ENCODE data around the gene PTPRT.

PTPRT gene

GRCh38 chr20:42484790-42485375, 704.8 kb downstream of the PTPRT start:
- no peak for TF ChIP-seq CTCF (conservative IDR thresholded peaks at IDR 0.05; ENCODE audit: low read depth)
- no peak overlapping the region for H3K27ac ChIP-seq
- ChIA-PET CTCF (no interaction called here), POLR2A (ENCODE audit: low non-redundant PET) (no interaction called here)
- no peak for DNase-seq (ENCODE audit: low spot score)

GRCh38 chr20:42484335-42484734, 705.4 kb downstream of the PTPRT start:
- no peak overlapping the region for H3K27ac ChIP-seq
- no peak for TF ChIP-seq CTCF (conservative IDR thresholded peaks at IDR 0.05; ENCODE audit: low read depth)
- no peak for DNase-seq (ENCODE audit: low spot score)
- ChIA-PET CTCF (interaction anchor here (0.7 kb wide), 1 partner anchor 9 kb away, joined by 3 read pairs; no protein-coding TSS in a partner anchor), POLR2A (ENCODE audit: low non-redundant PET) (no interaction called here)

- no peak for DNase-seq (ENCODE audit: low spot score)
- POLR2A ChIA-PET (ENCODE audit: low non-redundant PET) = no interaction called here
- no peak; the same call in none of the 2 replicates for TF ChIP-seq CTCF (conservative IDR thresholded peaks at IDR 0.05; ENCODE audit: low read depth)
- CTCF ChIA-PET = interaction anchor here (0.7 kb wide), 1 partner anchor 8 kb away, joined by 3 read pairs; no protein-coding TSS in a partner anchor
- no peak overlapping the region for H3K27ac ChIP-seq
Observed at GRCh38 chr20:42483730-42484303, 705.9 kb downstream of the PTPRT start.

GRCh38 chr20:42482808-42483207, 706.9 kb downstream of the PTPRT start:
- ChIA-PET POLR2A (ENCODE audit: low non-redundant PET) (no interaction called here), CTCF (interaction anchor here (0.5 kb wide), 1 partner anchor 1065 kb away, joined by 3 read pairs; no protein-coding TSS in a partner anchor)
- no peak for TF ChIP-seq CTCF (conservative IDR thresholded peaks at IDR 0.05; ENCODE audit: low read depth)
- no peak overlapping the region for H3K27ac ChIP-seq
- no peak for DNase-seq (ENCODE audit: low spot score)

- POLR2A ChIA-PET (ENCODE audit: low non-redundant PET) = no interaction called here
- H3K27ac ChIP-seq = no peak overlapping the region
- CTCF ChIA-PET = interaction anchor here (0.5 kb wide), 1 partner anchor 8 kb away, joined by 3 read pairs; no protein-coding TSS in a partner anchor
- TF ChIP-seq CTCF (conservative IDR thresholded peaks at IDR 0.05; ENCODE audit: low read depth) = no peak
- no peak for DNase-seq (ENCODE audit: low spot score)
Observed at GRCh38 chr20:42475773-42476172, 713.9 kb downstream of the PTPRT start.

- H3K27ac ChIP-seq = no peak overlapping the region
- POLR2A ChIA-PET (ENCODE audit: low non-redundant PET) = no interaction called here
- TF ChIP-seq CTCF (conservative IDR thresholded peaks at IDR 0.05; ENCODE audit: low read depth) = no peak
- no peak for DNase-seq (ENCODE audit: low spot score)
- CTCF ChIA-PET = no interaction called here
Observed at GRCh38 chr20:42474646-42475045, 715.1 kb downstream of the PTPRT start.

Data from RWPE1 (cell line).